Nucleus accumbens (tissue), 56 donors: ENCODE results near the gene PCDHGA1.

Experiments
- DNase-seq, 56 donors: peaks; one replicate each; lab custom pipeline; 2025; lab: John Stamatoyannopoulos, UW

The PCDHGA1 gene

GRCh38 chr5:141508798-141509611 lies 178.7 kb downstream of the PCDHGA1 start:
- peak in 29 of 56 donors; percentile 27 to 68 (median 46) for DNase-seq

GRCh38 chr5:141510160-141510559 lies 179.8 kb downstream of the PCDHGA1 start:
- no peak for DNase-seq

- DNase-seq: no peak
These were observed 180.7 kb downstream of the PCDHGA1 start for GRCh38 chr5:141510850-141511601.

- DNase-seq: no peak
These were observed 181.5 kb downstream of the PCDHGA1 start for GRCh38 chr5:141511771-141512325.

- peak in 47 of 56 donors; percentile 24 to 90 (median 56) for DNase-seq
These were observed 182.1 kb downstream of the PCDHGA1 start for GRCh38 chr5:141512390-141512910.

- peak in 28 of 56 donors; percentile 28 to 83 (median 64) for DNase-seq
These were observed 182.8 kb downstream of the PCDHGA1 start for GRCh38 chr5:141512911-141513626.

- peak in 53 of 56 donors; percentile 24 to 93 (median 82) for DNase-seq
These were observed 183.5 kb downstream of the PCDHGA1 start for GRCh38 chr5:141513627-141514329.

- no peak for DNase-seq
These were observed 184.2 kb downstream of the PCDHGA1 start for GRCh38 chr5:141514330-141515133.

GRCh38 chr5:141515141-141515540 lies 184.8 kb downstream of the PCDHGA1 start:
- DNase-seq: no peak

- DNase-seq: no peak
These were observed 185.8 kb downstream of the PCDHGA1 start for GRCh38 chr5:141515946-141516671.

GRCh38 chr5:141516672-141517025 lies 186.3 kb downstream of the PCDHGA1 start:
- peak in 1 of 56 donors; percentile 18 for DNase-seq

- DNase-seq: no peak
These were observed 187.0 kb downstream of the PCDHGA1 start for GRCh38 chr5:141517312-141517711.

GRCh38 chr5:141517880-141518617 lies 187.7 kb downstream of the PCDHGA1 start:
- DNase-seq: no peak

- DNase-seq: no peak
These were observed 188.3 kb downstream of the PCDHGA1 start for GRCh38 chr5:141518618-141519015.

GRCh38 chr5:141519605-141520565 lies 189.6 kb downstream of the PCDHGA1 start:
- no peak for DNase-seq

GRCh38 chr5:141521244-141521781 lies 191.0 kb downstream of the PCDHGA1 start:
- DNase-seq: peak in 38 of 56 donors; percentile 12 to 84 (median 44)
